Effector CD8-positive, alpha-beta T cell (primary cell): ENCODE measurements around the gene FAT2.

ENCODE experiments used
- DNase-seq: peaks from one replicate; lab custom pipeline; 2025; lab: John Stamatoyannopoulos, UW
- total RNA-seq, 4 experiments: gene quantifications; one replicate each; lab custom pipeline; 2026; lab: John Stamatoyannopoulos, UW

Gene FAT2, protein sequence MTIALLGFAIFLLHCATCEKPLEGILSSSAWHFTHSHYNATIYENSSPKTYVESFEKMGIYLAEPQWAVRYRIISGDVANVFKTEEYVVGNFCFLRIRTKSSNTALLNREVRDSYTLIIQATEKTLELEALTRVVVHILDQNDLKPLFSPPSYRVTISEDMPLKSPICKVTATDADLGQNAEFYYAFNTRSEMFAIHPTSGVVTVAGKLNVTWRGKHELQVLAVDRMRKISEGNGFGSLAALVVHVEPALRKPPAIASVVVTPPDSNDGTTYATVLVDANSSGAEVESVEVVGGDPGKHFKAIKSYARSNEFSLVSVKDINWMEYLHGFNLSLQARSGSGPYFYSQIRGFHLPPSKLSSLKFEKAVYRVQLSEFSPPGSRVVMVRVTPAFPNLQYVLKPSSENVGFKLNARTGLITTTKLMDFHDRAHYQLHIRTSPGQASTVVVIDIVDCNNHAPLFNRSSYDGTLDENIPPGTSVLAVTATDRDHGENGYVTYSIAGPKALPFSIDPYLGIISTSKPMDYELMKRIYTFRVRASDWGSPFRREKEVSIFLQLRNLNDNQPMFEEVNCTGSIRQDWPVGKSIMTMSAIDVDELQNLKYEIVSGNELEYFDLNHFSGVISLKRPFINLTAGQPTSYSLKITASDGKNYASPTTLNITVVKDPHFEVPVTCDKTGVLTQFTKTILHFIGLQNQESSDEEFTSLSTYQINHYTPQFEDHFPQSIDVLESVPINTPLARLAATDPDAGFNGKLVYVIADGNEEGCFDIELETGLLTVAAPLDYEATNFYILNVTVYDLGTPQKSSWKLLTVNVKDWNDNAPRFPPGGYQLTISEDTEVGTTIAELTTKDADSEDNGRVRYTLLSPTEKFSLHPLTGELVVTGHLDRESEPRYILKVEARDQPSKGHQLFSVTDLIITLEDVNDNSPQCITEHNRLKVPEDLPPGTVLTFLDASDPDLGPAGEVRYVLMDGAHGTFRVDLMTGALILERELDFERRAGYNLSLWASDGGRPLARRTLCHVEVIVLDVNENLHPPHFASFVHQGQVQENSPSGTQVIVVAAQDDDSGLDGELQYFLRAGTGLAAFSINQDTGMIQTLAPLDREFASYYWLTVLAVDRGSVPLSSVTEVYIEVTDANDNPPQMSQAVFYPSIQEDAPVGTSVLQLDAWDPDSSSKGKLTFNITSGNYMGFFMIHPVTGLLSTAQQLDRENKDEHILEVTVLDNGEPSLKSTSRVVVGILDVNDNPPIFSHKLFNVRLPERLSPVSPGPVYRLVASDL (N-terminal part only)
- total RNA-seq, result 0 to 0.18 (median 0) reads per million in 4 experiments

DNA sequence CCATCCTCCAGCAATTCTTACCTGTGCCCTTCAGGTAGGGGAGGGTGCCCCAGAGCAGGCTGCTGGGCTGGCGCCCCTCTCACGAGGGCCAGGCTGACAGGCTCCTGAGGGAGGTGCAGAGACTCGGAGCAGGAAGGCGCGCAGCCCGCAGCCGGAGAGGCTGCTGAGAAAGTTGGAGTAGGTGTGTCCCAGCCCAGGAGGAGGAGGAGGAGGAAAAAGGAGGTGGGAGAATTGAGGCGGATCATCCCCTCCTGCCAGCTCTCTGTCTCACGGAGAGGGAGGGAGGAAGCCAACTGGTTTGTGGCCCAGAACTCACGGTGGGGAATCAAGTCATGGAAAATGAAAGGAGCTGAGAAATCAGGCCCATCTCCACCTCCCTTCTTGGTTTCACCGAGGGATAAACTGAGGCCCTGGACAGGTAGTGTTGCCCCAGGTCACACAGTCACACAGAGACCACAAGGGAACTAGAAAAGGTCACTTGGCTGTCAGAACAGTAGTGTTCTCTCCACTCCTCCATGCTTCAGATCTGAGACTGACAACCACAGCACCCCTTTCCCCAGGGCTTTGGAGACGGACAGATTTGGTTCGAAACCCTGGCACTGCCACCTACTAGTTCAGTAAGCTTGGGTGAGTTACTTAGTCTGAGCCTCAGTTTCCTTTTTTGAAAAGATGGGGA is at the start of gene FAT2:
TSS of gene FAT2 (minus strand) at position 188 of the 676 bp plus-strand sequence. CDS start 22,400 bp downstream, outside the sequence.
- no peak for DNase-seq

DNA sequence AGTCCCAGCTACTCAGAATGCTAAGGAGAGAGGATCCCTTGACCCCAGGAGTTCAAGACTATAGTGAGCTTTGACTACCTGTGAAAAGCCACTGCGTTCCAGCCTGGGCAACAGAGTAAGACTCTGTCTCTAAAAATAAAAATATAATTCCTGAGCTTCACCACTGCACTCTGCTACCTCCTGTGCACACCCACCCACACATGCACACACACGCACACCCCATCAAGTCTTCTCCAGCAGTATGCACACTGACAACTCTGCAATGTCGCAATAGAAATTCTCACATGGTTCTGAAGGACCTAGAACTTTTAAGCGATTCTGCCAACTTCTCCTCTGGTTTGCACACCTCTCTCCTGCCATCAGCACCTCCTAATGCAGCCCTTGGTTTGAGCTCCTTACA is 47.5 kb upstream of the FAT2 start:
- no peak for DNase-seq

DNA sequence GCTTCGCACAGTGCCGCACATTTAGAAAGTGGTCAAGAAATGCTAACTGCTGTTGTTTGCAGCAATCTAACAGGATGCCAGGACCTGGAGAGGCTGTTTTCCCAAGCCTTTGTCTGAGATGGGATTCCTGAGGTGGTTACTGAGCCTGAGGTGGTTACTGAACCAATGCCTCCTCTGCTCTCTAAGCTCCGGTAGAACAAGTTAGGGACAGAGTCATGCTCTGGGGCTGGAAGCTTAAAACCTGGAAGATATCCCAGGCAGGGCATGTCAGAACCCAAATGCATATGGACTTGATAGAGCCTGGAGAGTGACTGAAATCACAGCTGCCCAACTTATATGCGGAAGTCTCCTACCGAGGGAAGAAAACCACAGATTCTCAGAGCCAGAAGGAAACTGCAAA is 46.5 kb upstream of the FAT2 start:
- no peak for DNase-seq

DNA sequence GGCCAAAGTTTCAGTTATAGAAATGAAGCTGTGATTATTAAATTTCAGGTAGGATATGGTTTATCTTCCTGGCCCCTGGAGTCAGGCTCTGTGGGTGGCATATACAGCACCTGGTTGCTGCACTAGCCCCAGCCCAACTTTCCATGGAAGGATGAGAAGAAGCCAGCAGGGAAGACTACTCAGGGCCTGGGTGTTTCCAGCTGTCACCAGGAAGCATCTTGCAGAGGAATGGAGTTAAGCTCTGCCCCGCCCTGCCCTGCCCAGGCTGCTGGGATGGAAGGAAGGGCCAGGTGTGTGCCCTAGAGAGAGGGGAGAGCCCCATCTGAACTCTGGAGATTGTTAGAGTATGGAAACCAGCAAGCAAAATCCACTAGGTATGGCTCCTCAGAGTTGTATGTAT is 42.8 kb upstream of the FAT2 start:
- no peak for DNase-seq

DNA sequence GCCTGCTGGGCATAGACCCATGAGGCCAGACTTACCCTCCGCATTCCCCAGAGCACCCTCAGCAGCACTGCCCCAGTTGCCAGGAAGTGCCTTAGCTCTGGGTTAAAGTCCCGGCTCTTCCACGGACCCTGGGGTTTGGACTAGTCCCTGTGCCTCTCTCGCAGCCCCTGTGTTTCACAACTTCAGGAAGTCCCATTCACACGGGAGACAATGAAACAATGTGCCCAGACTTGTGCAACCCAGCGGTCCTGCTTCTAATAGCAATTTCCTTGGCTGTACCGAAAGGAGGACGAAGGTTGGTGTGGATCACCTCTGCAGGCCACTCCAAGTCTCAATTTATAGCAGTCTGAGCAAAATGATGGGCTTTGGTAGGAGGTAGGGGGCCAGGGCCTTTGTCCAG is 41.8 kb upstream of the FAT2 start:
- DNase-seq, result no peak

DNA sequence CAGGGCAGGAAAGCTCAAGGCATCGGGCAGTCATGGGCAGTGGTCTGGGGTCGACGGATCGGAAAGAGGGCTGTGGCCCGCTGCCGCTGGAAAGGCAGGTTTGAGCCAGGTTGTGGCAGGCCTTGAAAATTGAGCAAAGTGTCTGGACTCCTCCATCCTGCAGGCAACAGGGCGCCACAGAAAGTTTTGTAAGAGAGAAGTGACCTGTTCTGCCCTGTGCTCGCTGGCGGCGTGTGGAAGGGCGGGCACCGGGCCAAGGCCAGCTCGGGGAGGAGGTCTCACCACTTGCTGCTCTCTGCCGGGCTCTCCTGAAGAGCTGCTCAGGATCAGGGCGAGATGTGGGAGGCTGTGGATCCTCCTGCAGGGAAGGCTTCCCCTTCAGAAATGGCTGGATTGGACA is 41.4 kb upstream of the FAT2 start:
- no peak for DNase-seq

DNA sequence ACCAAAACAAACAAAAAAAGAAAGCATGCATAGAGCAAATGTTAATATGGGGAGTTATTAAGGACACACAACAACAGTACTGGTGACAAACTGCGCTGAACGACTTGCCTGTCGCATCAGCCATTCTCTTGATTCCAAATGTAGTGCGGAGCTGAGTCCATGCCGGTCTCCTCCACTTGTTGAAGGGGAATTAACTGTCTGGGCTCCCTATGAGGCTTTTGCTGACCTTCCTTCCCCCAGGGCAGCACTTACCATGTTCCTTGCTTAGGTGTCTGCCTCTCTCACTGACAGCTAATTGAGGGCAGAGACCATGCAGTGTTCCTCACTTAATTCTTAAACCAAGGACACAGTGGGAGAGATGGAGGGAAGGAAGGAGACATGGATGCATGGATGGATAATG is 40.8 kb upstream of the FAT2 start:
- DNase-seq, result no peak

DNA sequence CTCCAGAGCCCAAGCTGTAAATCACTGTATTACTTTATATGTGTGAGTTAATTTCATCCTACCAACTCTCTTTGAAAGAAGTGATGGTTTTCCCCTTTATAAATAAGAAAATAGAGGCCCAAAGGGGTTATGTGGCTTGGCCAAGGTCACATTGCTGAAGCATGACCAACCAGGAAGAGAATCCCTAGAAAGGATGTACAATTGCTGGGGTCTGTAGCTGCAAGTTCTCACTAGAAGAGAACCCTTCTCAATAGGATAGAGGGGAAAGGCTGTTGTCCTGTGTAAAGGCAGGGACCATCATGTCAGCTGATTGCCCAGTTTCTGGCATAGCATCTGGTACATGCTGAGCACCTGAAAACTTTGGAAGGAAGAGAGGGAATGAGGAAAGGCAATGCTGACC is 39.0 kb upstream of the FAT2 start:
- DNase-seq, result no peak

DNA sequence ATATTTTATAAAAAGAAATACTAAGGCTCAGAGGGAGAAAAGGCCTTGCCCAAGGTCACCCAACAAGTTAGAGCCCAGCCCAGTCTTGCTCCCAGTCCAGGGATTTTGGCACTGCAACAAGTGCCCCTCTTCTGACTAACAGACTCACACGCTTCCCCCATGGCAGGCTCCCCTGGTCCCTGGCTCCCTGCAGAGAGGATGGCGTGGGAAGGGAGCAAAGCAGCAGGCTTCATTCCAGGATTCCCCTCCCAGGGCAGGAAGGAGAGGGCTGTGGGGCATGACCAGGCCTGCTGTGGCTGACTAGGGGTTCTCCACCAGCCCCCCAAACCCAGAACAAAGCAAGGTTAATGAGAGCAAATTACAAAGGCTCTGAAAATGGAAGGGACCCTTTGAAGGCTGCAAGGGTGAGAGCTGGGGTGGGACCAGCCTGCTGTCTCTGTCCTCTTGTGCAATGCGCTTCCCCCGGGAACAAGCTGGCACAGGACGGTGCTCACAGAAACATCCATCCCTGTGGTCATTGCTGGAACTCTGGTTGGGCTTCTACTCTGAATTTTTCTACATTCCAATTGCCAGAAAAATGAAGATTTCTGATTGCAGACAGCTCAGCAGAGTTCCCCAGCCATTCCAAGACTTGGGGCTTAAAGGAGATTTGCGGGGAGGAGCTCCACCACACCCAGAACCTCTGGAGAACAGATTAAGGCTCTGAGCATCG is 37.1 kb upstream of the FAT2 start:
- DNase-seq, result no peak

DNA sequence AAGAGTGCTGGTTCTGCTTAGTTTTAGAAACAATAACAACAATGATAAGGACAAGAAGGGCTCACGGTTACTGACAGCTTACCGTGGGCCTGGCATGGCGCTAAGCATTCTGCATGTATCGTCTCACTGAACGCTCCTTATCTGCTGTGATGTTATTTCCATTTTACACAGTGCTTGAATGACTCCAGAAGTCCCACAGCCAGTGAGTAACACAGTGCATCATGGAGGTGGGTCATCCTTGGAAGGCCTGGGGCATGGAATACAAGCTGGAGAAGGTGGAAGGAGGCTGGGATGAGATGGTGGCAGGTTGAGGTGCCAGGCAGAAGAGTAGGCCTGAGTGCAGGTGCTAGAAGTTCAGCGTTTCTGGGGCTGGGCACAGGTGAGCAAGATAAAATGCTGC is 36.5 kb upstream of the FAT2 start:
- DNase-seq, result no peak

DNA sequence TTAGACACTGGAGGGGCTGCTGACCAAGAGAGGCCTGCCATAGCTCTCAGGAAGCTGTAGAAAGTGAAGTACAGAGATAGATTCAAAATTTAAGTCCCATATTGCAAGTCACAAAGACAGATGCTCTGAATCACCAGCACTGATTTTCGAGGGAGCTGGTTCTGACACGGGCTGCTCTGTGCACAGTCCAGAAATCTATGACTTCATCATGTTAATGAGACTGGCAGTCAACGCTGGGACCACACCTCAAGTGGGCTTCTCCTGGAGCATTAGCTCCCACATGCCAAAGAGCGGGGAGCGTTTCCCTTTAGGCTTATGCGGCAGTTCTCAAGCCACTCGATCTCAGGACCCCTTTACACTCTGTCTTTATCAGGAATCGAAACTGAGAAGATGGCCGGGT is 34.2 kb upstream of the FAT2 start:
- DNase-seq, result no peak

DNA sequence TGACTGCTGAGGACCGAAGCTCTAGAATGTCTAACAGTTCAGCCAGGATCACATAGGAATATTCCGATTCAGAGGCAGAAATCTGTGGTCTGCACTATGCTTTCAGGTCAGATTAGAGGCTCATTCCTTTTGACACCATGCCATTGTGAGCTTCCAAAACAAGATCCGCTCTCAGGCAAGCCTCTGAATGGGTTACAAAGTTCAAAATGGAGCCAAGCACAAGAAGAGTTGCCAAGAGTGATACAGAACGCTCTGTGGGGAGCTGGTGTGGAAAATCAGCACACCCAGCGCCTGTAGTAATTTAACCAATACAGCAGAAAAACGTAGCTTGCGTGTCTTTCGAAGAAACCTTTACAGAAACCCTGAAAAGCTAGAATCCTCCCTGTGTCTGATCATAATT is 33.3 kb upstream of the FAT2 start:
- DNase-seq, result no peak

DNA sequence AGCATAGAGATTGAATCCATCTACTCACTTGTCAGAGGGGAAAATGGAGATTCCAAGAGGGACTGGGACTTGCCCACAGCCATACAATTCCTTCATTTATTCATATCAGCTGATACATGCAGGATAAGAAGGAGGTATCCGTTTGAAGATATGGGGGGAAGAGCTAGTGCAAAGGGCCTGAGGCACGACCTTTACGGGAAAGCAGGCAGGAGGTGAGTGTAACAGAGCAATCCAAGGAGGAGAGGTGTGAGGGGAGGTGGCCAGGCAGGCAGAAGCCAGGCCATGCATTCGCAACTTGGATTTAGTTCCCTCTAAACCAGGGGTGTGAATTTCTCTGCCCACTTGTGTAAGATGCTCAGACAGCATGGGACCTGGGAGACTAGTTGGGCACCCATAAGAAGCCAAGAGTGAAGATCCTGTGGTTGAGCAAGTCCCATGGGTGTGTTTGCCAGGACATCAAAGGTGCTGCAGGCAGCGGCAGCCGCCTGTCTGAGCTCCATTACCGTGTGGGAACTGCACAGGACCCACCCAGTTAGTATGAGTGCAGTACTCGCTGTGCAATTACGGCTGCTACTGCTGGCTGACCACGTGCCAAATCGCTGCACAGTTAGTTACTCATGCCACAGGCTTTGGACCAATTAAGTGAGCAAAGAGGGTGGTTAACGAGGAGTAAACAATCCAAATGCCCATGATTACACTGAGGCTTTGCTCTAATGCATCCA is 31.4 kb upstream of the FAT2 start:
- DNase-seq, result no peak

DNA sequence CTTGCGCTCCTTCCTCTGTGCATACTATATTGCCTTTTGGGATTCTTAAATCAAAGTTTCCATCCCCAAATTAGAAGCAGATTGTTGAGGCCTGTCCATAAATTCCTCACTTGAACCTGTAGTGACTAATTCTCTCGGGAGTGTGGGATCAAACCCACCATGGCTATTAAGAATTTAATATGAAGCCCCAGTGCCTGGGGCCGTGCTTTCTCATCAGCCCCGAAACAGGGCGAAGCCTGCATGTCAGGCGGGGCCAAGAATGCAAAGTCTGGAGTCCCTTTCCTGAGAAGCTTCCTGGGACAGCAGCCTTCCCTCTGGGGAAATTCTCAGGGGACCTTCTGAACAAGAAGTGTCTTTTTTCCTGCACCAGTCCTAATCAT is 29.3 kb upstream of the FAT2 start:
- DNase-seq, result no peak

DNA sequence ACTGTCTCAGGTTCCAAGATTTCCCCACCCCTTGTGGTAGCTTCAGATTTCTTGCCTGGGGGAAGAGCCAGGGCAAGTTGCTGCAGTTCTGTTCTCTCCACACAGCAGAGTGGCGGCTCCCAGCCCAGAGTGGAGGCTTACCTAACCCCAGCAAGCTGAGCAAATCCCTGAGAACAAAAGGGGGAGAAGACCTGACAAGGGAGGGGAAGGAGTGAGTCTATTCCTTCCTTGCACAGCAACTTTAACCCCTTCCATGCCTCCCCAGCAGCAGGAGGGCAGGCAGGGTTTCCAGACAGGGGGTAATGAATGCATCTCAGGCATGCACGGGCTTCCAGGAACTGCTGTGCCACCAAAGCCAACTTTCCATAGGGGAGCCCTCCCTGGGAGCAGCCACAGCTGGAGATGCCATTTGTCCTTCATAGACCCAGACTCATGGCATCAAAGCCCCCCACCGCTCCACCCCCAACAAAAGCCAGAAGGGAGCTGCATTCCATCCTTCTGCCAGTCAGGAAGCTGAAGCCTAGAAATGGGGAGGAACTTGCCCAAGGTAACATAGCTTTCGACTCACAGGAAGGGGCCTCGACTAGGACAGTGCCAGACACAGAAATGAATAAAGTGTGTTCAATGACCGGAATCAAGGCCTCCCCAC is 28.8 kb upstream of the FAT2 start:
- no peak for DNase-seq

DNA sequence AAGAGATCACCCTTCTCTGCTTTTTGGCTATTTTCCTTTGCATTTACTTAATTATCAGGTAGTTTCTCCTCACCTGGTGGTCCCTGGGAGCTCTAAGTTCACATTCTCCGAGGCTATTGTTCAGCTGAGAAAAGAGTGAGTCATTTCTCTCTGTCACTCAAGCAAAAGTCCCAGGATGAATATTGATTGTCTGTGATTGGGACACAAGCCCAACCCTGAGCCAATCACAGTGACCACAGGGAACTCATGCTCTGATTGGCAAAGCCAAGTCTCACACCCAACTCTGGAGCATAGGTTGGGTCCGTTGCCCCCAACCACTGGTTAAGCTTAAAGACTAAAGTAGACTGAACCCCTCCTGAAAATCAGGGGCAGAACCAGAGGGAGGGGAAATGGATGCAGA is 27.8 kb upstream of the FAT2 start:
- no peak for DNase-seq

DNA sequence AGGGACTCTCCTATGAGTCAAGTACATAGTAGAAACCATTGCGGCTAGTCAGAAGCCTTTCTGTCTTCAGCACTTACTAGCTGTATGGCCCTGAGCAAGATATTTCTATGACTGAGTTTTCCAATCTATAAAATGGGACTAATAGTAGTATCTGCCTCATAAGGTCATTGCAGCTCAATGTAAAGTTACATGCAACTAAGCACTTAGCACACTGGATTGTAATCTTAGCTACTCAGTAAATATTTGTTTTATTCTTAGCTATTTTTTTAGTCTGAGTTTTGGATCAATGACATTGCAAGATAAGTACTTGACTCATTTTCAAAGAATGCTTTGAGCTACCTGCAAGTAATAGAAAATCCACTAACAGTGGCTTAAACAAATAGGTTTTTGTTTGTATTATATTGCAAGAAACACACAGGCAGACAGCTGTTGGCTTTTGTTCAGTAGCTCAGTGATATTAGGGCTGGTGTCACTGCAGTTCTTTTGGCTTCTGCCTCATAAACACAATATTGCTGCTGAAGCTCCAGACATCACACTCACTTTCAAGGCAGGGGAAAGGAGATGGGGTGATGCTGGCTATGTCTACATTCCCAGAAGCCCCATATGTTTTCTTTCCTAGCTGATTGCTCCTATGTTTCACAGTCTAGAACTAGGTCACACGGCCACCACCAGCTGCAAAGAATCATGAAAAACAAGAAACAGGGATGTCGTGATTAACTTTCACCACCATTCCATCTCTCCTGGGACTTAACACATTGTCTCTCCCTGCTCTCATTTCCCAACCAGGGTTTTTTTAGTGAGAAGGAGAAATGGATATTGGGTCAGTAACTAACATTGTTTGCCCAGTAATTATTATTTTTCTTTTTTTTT is 26.9 kb upstream of the FAT2 start:
- DNase-seq, result no peak

DNA sequence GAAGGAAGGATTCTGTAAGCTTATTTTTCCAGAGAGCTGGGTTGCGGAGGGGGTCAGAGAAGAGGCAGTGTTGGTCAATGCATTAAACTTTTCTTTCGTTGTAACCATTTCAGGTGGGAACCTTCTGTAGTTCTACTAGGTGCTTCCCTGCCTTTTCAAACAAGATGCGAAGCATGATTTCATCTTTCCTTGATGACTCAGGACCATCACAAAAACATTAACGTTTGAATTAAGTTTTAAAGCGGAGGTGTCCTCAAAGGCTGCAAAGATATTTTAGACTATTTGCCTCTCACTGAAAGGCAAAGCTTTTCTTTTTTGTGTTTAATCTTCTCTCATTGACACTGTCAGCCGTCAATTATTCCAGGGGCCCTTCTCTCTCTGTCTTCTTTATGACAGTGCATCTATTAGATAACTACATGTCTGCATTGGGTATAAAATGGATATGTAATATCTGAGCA is 26.3 kb upstream of the FAT2 start:
- no peak for DNase-seq

DNA sequence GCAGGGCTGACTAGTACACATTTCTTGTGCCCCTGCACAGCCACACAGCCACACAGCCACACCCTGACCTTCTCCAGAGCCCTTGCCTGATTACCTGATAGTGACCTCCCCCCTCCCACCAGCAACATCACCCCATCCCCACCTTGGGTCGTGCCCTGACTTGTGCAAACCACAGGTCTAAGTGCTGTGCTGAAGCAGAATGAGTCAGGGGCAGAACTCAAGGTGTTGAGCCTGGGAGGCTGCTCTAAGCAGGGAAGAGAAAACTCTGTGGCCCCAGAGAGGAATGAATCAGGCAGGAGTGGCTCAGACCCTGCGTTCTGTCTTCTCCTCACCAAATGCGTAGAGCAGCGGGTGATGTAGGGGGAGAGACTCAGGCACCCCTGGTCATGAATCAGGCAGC is 24.3 kb upstream of the FAT2 start:
- DNase-seq, result no peak
